ENCODE results near the gene LDB2. TPM values are rescaled to one million over a fixed set of nuclear protein-coding genes. Genes with fewer than 3 reads are reported as not detected.

Gene LDB2
- total and polyA plus RNA-seq, 2 experiments from 2014 or later = 48.6 to 80.1 TPM

GRCh38 chr4:16717266-16717970 lies 181.0 kb downstream of the LDB2 start:
- no peak for DNase-seq (ENCODE audit: low spot score)

More at GRCh38 chr4:16717266-16717970, 181.0 kb downstream of the LDB2 start:
- Mint-ChIP-seq H3K27me3 (ENCODE audit: insufficient read depth, low read depth, poor library complexity) (no peaks in the 10 kb centered on the region), H3K4me1 (peaks cover 2% of the 10 kb centered on the region; the same call in 1 of the 3 replicates), H3K9me3 (no peaks in the 10 kb centered on the region), H3K27ac (no peak overlapping the region), H3K4me3 (no peak overlapping the region), H3K36me3 (ENCODE audit: low read depth) (no peaks in the 10 kb centered on the region)
- H3F3A ChIP-seq (replicated peaks; ENCODE audit: low read depth) = no peaks in the 10 kb centered on the region
- H2AFZ ChIP-seq = no peak overlapping the region
- no peaks in the 10 kb centered on the region for H3K36me3 ChIP-seq (ENCODE audit: insufficient read depth)
- no peak for TF ChIP-seq STAT1 (IDR thresholded peaks at IDR 0.05; ENCODE audit: unreplicated experiment)
- no peak for TF ChIP-seq ZNF462 (CRISPR knock-in tag; IDR thresholded peaks at IDR 0.05)
- no peak for TF ChIP-seq CREB1 (CRISPR knock-in tag; IDR thresholded peaks at IDR 0.05; ENCODE audit: low read depth)
- no peak for TF ChIP-seq CTCF (conservative IDR thresholded peaks at IDR 0.05; ENCODE audit: low read depth in 2 of 2)
- TF ChIP-seq EZH2phosphoT487 (IDR thresholded peaks at IDR 0.05; ENCODE audit: unreplicated experiment) = no peak
- TF ChIP-seq EZH2 (IDR thresholded peaks at IDR 0.05; ENCODE audit: low read depth, unreplicated experiment) = no peak
- TF ChIP-seq ETS1 (IDR thresholded peaks at IDR 0.05) = no peak
- no peak overlapping the region for H3K27ac ChIP-seq (ENCODE audit: low read depth)
- H3K79me2 ChIP-seq (replicated peaks; ENCODE audit: insufficient read depth) = no peaks in the 10 kb centered on the region; the same call in 1 of the 2 replicates
- H3K9me2 ChIP-seq (ENCODE audit: insufficient read depth) = peaks cover 3% of the 10 kb centered on the region; the same call in 1 of the 2 replicates
- H3K4me2 ChIP-seq = no peak overlapping the region
- H4K20me1 ChIP-seq (replicated peaks; ENCODE audit: insufficient read depth) = no peaks in the 10 kb centered on the region
- H3K27me3 ChIP-seq (ENCODE audit: insufficient read depth) = no peaks in the 10 kb centered on the region
- no peak for ATAC-seq
- H3K4me1 ChIP-seq (ENCODE audit: insufficient read depth) = peaks cover under 1% of the 10 kb centered on the region; the same call in 1 of the 2 replicates
- H3K4me3 ChIP-seq = no peak overlapping the region
